Measurements from ENCODE around the gene PGAP2.

Gene PGAP2

DNA sequence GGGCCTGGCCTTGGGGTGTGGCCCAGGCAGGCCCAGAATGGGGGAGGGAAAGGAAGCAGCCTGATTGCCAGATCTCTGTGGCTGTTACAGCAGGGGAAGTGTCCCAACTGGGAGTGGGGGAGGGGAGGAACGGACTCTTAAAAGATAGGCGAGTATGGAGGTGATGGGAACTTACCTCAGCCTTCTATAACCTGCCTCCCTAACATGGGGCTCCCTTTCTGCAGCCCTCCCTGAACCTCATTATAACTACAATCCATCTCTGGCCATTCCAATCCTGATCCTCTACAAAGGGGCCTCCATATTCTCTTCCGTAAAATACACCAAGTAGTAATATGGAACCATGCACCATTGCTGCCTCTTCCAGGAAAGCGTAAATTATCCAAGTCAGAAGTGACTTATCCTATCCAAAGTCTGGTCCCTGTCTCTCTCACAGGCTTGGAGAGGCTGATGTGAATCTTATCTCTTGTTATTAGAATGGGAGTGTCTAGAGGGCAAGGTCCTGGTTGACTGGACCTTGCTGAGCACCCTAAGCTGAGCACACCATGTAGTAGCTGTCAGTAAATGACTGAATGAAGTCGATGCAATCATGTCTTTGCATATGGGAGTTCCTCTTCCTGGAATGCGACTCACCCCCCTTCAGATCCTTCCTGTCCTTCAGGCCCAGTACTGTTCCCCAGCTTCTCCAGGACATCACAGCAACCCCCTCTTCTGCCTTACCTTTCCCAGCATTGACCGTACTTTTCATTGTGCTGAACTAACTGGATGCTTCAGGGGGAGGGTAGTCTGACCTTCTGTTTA is 26.5 kb downstream of the PGAP2 start:
- Histone ChIP-seq H3K9me3 (replicated peaks; ENCODE audit: low read length) (no peaks in the 10 kb centered on the region), H3K4me3 (ENCODE audit: low read length) (no peak overlapping the region), H3K36me3 (ENCODE audit: insufficient read depth, low read length) (peaks cover 28% of the 10 kb centered on the region), H3K9ac (ENCODE audit: low read depth, low read length) (no peak overlapping the region), H3K4me1 (ENCODE audit: control insufficient read depth, insufficient read depth, low read length) (peaks cover 38% of the 10 kb centered on the region), H3K27me3 (ENCODE audit: control insufficient read depth, insufficient read depth, low read length) (no peaks in the 10 kb centered on the region), H3K4me2 (ENCODE audit: low read length) (no peak overlapping the region)

DNA sequence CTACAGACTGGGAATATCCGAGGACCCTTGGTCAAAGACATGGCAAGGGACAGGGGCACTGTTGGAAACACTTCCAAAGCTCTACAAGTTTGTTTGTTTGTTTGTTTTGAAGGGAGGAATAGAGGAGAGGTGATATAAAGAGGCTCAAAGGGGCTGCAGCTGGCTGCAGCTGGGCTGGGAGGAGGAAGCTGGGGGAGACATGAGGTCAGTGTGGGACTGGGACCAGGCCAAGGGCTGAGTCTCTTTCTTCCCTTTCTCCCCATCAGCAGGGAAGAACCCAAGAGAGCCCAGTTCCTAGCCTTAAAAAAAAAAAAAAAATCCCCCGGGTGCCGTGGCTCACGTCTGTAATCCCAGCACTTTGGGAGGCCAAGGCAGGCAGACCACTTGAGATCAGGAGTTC is 27.4 kb downstream of the PGAP2 start:
- Histone ChIP-seq H3K9ac (ENCODE audit: low read depth, low read length) (no peak overlapping the region), H3K4me1 (ENCODE audit: control insufficient read depth, insufficient read depth, low read length) (peaks cover 38% of the 10 kb centered on the region), H3K36me3 (ENCODE audit: insufficient read depth, low read length) (peaks cover 22% of the 10 kb centered on the region), H3K4me2 (ENCODE audit: low read length) (no peak overlapping the region), H3K4me3 (ENCODE audit: low read length) (no peak overlapping the region), H3K9me3 (replicated peaks; ENCODE audit: low read length) (no peaks in the 10 kb centered on the region), H3K27me3 (ENCODE audit: control insufficient read depth, insufficient read depth, low read length) (no peaks in the 10 kb centered on the region)

DNA sequence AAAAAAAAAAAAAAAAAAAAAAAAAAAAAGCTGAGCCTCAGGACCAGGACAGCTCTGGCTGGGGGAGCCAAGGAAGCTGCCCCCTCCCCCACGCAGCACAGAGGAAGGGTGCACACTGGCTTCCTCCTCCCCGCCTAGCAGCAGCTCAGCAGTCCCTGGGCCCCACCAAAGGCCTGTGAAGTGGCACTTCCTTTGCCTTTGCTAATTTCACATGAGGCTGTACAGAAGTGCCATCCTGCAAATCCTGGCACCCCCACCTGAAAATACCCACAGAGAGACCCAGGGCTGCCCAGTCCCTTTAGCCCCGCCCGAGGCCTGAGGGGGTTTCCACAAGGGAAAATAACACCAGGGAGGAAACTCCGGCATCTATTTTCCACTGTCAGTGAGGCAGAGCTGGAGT is 28.5 kb downstream of the PGAP2 start:
- Histone ChIP-seq H3K4me1 (ENCODE audit: control insufficient read depth, insufficient read depth, low read length) (peaks cover 42% of the 10 kb centered on the region), H3K9ac (ENCODE audit: low read depth, low read length) (no peak overlapping the region), H3K9me3 (replicated peaks; ENCODE audit: low read length) (no peaks in the 10 kb centered on the region), H3K36me3 (ENCODE audit: insufficient read depth, low read length) (peaks cover 18% of the 10 kb centered on the region), H3K4me3 (ENCODE audit: low read length) (no peak overlapping the region), H3K27me3 (ENCODE audit: control insufficient read depth, insufficient read depth, low read length) (no peaks in the 10 kb centered on the region), H3K4me2 (ENCODE audit: low read length) (no peak overlapping the region)

DNA sequence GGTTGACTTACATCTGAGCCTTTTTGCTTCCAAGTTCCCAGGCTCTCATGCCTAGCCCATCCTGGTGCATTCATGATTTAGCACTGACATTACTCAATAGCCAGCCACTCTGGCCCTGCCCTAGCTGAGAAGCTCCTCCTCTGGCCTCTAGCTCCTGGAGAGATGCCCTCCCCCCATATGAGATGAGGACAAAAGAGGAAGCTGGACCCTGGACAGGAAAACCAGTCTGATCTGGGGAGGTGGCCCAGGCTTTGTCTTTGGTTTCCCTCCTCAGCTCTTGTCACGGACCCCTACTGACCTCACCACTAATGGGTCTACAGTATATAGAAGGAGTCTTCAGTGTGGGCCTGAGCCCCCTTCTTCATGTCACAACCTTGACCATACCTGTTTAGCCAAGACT is 29.4 kb downstream of the PGAP2 start:
- peaks cover 18% of the 10 kb centered on the region for H3K36me3 ChIP-seq (ENCODE audit: insufficient read depth, low read length)
- H3K27me3 ChIP-seq (ENCODE audit: control insufficient read depth, insufficient read depth, low read length) = no peaks in the 10 kb centered on the region
- H3K9ac ChIP-seq (ENCODE audit: low read depth, low read length) = no peak overlapping the region
- H3K4me2 ChIP-seq (ENCODE audit: low read length) = peak overlapping the region; percentile 5
- H3K4me3 ChIP-seq (ENCODE audit: low read length) = no peak overlapping the region
- peaks cover 45% of the 10 kb centered on the region for H3K4me1 ChIP-seq (ENCODE audit: control insufficient read depth, insufficient read depth, low read length)
- no peaks in the 10 kb centered on the region for H3K9me3 ChIP-seq (replicated peaks; ENCODE audit: low read length)

DNA sequence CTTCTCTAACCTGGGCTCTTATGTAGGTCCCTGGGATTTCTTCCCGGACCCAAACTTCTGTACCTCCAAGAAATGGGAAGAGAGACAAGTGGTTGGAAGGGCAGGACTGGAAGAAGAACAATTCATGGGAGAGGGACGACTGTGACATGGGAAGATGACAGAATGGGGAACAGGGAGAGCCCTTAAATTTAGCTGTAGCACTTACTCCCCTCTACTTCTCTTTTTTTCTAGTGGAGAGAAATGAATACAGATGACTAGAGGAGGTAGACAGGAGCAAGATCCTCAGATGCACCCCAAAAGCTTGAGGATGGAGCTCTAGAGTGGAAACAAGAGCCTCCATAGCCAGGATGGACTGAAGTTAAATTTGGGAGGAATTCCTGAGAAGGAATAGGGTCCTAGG is 30.1 kb downstream of the PGAP2 start:
- Histone ChIP-seq H3K27me3 (ENCODE audit: control insufficient read depth, insufficient read depth, low read length) (no peaks in the 10 kb centered on the region), H3K36me3 (ENCODE audit: insufficient read depth, low read length) (peaks cover 17% of the 10 kb centered on the region), H3K4me2 (ENCODE audit: low read length) (peak overlapping the region; percentile 98), H3K9ac (ENCODE audit: low read depth, low read length) (no peak overlapping the region), H3K9me3 (replicated peaks; ENCODE audit: low read length) (no peaks in the 10 kb centered on the region), H3K4me1 (ENCODE audit: control insufficient read depth, insufficient read depth, low read length) (peaks cover 45% of the 10 kb centered on the region), H3K4me3 (ENCODE audit: low read length) (peak overlapping the region; percentile 97)

DNA sequence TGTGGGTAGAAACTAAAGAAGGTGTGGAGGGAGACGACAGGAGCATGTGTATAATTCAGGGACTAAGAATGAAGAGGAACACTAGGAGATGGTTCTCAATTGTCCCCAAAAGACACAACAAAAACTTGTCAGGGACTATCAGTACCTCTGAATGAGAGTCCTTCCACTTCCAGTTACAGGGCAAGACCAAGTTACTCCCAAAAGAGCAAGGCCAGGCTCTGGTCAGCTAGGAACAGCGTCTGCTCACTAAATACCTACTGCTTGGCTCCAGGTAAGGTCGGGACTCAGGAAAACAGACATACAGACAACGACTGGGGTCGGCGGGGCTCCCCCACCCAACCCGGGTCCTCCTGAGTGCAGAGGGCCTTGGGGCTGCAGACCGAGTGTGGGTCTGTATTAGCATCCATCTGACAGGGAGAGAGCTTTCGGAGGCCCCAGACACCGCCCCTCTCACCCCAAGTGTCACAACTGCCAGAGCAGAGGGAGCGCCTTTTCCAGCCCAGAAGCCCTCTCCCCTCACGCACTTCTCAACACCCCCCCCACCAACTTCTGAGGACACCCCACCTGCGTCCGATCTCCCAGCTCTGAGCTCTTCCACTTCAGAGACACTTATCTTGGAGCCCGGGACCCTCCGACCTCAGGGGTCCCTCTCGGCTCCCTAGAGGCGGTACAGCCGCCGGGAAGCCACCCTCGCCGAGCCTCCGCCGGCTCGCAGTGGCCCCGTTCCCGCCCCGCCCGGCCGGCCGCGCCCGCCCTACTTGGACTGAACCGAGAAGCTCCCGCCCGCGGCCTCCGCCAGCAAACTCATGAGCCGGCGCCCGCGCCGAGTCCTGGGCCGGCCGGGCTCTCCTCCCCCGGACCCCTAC is 31.9 kb downstream of the PGAP2 start:
- Histone ChIP-seq H3K4me2 (ENCODE audit: low read length) (peak overlapping the region; percentile 98), H3K4me1 (ENCODE audit: control insufficient read depth, insufficient read depth, low read length) (peaks cover 38% of the 10 kb centered on the region), H3K9ac (ENCODE audit: low read depth, low read length) (peak overlapping the region; percentile 91), H3K36me3 (ENCODE audit: insufficient read depth, low read length) (peaks cover 3% of the 10 kb centered on the region), H3K9me3 (replicated peaks; ENCODE audit: low read length) (no peaks in the 10 kb centered on the region), H3K27me3 (ENCODE audit: control insufficient read depth, insufficient read depth, low read length) (no peaks in the 10 kb centered on the region), H3K4me3 (ENCODE audit: low read length) (peak overlapping the region; percentile 97)

DNA sequence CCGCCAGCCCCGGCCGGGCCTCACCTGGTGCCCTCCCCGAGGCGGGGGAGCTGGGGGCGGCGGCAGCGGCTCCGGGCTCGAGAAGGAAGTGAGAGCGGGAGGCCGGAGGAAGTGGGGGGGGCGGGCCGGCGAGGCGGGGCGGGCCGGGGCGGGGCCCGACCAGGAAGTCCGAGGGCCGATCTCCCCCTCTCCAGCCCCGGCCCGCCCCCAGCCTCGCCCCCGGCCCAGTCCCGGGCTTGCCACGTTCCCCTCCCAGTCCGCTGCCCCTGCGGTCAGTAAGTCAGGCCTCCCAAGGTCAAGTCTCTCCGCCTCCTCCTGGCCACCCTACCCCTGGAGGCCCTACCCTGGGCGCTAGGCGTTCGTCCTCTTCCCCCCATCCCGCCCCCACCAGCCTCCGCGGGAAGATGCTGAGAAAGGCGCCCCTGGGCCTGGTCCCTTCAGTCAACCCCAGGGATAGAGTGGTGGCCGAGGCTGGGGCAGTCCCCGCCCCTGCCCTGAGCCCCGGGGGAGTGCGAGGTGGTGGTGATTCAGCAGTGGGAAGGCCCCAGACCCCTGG is 32.6 kb downstream of the PGAP2 start, which contains the start of gene RHOG:
RHOG (minus strand) TSS at position 90 of the 556 bp plus-strand sequence. CDS start 12,821 bp downstream, outside the sequence.
- Histone ChIP-seq H3K4me2 (ENCODE audit: low read length) (peak within 1 kb of the TSS; percentile 98), H3K36me3 (ENCODE audit: insufficient read depth, low read length) (no peaks in the 10 kb centered on the region), H3K27me3 (ENCODE audit: control insufficient read depth, insufficient read depth, low read length) (no peaks in the 10 kb centered on the region), H3K4me1 (ENCODE audit: control insufficient read depth, insufficient read depth, low read length) (peaks cover 32% of the 10 kb centered on the region), H3K4me3 (ENCODE audit: low read length) (peak within 1 kb of the TSS; percentile 97), H3K9ac (ENCODE audit: low read depth, low read length) (peak within 1 kb of the TSS; percentile 91), H3K9me3 (replicated peaks; ENCODE audit: low read length) (no peaks in the 10 kb centered on the region)

DNA sequence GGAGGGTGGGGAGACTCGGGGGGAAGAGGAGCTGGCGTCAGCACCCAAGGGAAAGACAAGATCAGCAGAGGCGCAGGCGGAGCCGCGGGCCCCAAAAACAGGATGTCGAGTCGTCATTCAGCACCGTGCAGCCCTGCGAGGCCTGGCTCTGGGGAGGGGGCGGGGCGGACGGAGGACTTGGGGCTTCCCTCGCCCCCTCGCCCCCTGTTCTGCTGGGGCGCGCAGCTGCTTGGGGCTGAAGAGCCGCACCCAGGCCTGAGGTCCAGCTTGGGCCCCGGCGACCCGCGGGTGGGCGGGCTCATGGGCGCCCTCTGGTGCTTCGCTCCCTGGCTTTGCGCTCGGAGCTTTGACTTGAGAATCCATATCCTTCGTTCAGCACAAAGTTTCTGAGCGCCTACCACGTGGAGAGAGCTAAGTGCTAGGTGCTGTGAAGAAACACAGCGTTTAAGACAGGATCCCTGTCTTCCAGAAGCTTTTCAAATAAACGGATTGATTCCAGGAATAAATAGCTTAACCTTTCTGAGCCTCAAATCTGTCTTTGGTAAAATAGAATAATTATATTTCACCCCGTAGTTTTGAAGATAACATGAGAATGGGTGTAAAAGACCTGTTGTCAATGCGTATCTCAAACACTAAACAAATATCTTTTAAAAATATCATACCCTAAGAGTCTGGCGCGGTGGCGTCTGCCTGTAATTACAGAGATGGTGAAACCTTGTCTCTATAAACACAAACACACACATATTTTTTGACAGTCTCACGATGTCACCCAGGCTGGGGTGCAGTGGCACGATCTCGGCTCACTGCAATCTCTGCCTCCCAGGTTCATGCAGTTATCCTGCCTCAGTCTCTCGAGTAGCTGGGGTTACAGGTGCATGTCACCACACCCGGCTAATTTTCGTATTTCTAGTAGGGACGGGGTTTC is 33.3 kb downstream of the PGAP2 start:
- no peaks in the 10 kb centered on the region for H3K9me3 ChIP-seq (replicated peaks; ENCODE audit: low read length)
- H3K27me3 ChIP-seq (ENCODE audit: control insufficient read depth, insufficient read depth, low read length) = no peaks in the 10 kb centered on the region
- H3K4me3 ChIP-seq (ENCODE audit: low read length) = peak overlapping the region; percentile 97
- peaks cover 32% of the 10 kb centered on the region for H3K4me1 ChIP-seq (ENCODE audit: control insufficient read depth, insufficient read depth, low read length)
- H3K9ac ChIP-seq (ENCODE audit: low read depth, low read length) = peak overlapping the region; percentile 91
- peak overlapping the region; percentile 82 for H3K4me2 ChIP-seq (ENCODE audit: low read length)
- no peaks in the 10 kb centered on the region for H3K36me3 ChIP-seq (ENCODE audit: insufficient read depth, low read length)

DNA sequence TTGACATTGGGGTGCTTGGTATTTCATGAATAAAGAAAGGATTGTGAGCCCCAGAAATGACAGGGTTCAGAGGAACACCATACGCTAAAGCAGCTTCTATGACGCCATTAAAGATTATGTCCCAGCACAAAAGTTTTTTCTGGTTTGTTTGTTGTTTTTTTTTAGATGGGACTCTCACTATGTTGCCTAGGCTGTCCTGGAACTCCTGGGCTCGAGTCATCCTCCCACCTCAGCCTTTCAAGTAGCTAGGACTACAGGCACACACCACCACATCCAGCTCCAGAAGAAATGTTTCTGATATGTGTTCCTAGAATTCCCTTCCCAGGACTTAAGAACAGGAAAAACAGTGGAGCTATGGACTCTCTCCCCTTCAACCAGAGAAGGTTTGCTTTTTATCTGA is 35.0 kb downstream of the PGAP2 start:
- Histone ChIP-seq H3K4me2 (ENCODE audit: low read length) (no peak overlapping the region), H3K36me3 (ENCODE audit: insufficient read depth, low read length) (no peaks in the 10 kb centered on the region), H3K27me3 (ENCODE audit: control insufficient read depth, insufficient read depth, low read length) (peaks cover 3% of the 10 kb centered on the region), H3K4me3 (ENCODE audit: low read length) (no peak overlapping the region), H3K4me1 (ENCODE audit: control insufficient read depth, insufficient read depth, low read length) (peaks cover 22% of the 10 kb centered on the region), H3K9ac (ENCODE audit: low read depth, low read length) (no peak overlapping the region), H3K9me3 (replicated peaks; ENCODE audit: low read length) (no peaks in the 10 kb centered on the region)

DNA sequence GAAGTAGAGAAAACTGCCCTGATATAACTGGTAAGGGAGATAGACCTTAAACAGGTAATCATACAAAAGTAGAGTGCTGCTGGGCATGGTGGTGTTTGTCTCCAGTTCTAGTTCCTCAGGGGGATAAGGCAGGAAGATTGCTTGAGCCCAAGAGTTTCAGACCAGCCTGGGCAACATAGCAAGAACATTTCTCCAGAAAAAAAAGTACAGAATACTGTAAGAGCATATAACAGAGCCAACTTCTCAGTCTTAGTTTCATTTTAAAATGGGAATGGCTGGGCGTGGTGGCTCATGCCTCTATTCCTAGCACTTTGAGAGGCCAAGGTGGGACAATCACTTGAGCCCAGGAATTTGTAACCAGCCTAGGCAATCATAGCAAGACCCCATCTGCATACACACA is 36.9 kb downstream of the PGAP2 start:
- Histone ChIP-seq H3K9ac (ENCODE audit: low read depth, low read length) (no peak overlapping the region), H3K36me3 (ENCODE audit: insufficient read depth, low read length) (no peaks in the 10 kb centered on the region), H3K4me3 (ENCODE audit: low read length) (no peak overlapping the region), H3K4me2 (ENCODE audit: low read length) (no peak overlapping the region), H3K9me3 (replicated peaks; ENCODE audit: low read length) (no peaks in the 10 kb centered on the region), H3K4me1 (ENCODE audit: control insufficient read depth, insufficient read depth, low read length) (peaks cover 7% of the 10 kb centered on the region), H3K27me3 (ENCODE audit: control insufficient read depth, insufficient read depth, low read length) (peaks cover 10% of the 10 kb centered on the region)

Data from skeletal muscle satellite cell (primary cell).